GM19468 (cell line): Measurements from ENCODE around the gene ADAMTS8.
"Not testable (repeated sequence)": the region's sequence is repeated elsewhere in the genome, so short reads cannot be mapped to it uniquely, and the experiment has no call there.

Experiments used
- ATAC-seq: cut with Tn5 transposase; IDR thresholded peaks from one replicate; pipeline ENCODE4 v1.9.1; 2021; ENCODE audit warnings: mild to moderate bottlenecking, moderate library complexity, moderate number of reproducible peaks; ENCODE audit not compliant: unreplicated experiment; ENCODE audit errors: extremely low read depth

ADAMTS8 gene

DNA sequence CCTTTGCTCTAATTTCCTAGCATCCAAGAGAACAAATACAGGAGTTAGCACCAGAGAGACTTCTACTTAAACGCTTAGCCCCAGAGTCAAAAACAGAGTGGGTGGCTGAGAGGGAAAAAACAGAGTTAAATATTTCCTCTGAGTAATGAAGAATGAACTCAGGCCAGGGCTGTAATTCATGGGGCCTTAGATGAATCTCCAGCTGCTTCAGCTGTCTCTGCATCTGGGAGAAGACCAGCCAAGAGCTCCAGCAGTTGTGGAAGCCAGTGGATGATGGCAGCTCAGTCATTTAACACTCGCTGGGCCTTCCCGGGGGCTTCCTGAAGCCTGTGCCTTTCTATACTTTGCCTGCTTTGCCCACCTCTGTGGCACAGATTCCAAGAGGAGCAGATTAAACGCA, 14.3 kb upstream of the ADAMTS8 start:
- no peak for ATAC-seq

DNA sequence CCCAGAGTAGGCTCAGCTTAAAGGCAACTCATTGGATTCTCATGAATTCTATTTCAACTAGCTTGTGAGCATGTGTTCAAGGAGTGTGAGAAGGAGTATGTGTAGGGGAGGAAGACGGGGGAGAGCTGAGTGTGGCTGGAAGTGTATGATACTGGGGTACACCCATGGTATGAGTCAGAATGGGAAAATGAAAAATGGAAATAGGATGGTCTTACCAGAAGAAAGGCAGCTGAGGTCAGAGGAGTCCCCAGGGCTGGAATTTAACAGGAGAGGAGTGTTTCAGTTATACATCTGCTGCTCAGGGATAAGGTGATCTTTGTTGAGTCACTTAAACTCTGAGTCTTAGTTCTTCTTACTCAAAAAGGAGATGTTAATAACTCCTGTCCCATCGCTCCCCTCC, 13.3 kb upstream of the ADAMTS8 start:
- ATAC-seq: no peak

DNA sequence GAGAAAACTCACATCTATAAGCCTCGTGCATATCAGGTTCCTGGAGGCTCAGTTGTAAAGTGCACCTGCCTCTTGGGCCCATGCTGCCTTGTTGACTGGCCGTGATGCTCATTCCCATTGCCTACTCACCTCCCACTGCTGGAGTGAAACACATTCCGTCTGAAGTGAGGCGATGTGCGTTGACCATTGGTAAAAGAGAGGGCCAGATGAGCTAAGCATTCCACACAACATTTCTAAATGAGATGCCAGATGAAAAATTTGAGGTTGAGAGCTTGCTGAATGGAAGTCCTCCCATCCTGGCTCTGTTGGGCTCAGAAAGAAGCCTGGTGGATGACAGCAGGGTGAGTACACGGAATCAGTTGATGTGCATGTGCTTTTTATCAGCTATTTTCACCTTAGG, 11.5 kb upstream of the ADAMTS8 start:
- ATAC-seq: no peak

- no peak for ATAC-seq
Measured at GRCh38 chr11:130439160-130439519, 10.7 kb upstream of the ADAMTS8 start.

GRCh38 chr11:130438401-130439159, 10.2 kb upstream of the ADAMTS8 start:
- not testable (repeated sequence) for ATAC-seq

- no peak for ATAC-seq
Measured at GRCh38 chr11:130437848-130438247, 9.4 kb upstream of the ADAMTS8 start.

DNA sequence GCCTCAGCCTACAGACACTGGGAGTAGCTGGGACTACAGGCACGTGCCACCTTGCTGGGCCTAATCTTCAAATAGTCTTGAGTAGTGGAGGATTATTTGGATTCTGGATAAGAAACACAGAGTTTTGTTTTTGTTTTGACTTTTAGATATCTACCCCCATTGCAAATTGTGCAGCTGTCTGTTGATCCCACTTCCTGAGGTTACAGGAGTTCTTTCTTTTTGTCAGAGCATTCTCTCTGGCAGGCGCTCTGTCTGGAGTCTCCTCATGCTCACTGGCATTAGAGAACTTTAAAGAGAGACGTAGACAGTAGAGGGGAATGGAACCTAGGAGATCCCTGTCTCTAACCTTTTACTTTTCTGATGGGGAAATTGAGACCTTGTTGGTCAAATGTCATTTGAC, 7.8 kb upstream of the ADAMTS8 start:
- no peak for ATAC-seq

DNA sequence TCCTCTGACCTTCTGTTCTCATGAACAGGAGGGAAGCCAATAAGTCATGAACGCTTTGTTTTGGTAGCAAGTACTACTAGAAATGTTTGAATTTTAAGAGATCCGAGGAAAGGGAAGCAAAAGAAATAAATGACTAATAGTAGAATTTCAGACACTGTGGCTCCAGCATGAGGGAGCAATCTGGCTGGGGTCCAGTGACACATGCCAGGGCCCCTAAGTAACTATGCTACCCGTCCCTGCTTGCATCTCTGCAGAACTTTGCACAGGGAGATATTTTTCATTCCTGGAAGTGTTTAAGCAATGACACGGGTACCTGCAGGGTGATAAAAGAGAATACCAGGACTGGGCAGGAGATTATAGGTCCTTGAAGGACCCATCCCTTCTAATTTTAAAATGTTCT, 7.3 kb upstream of the ADAMTS8 start:
- no peak for ATAC-seq

GRCh38 chr11:130434521-130435223, 6.3 kb upstream of the ADAMTS8 start:
- peak; percentile 81 for ATAC-seq

DNA sequence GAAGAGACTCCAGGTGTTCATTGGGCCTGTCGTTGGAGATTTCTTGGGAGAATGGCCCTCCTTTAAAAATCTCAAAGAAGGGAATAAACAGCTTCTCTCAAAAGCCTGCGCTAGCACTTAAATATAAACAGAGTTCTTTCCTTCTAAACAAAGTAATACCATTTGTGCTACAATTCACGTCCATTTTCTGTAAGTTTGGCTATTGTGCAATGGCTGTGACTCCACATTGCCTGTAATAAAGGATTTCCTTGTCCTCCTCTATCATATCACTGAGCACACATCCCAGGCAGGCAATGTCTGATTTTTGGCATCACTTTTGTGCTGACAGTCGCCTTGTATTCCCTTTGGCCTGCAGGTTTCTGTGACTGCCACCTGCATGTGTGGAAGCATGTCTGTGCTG, 4.9 kb upstream of the ADAMTS8 start:
- no peak for ATAC-seq

- no peak for ATAC-seq
Measured at GRCh38 chr11:130431801-130432200, 3.4 kb upstream of the ADAMTS8 start.

- ATAC-seq: no peak
Measured at GRCh38 chr11:130431331-130431773, 2.9 kb upstream of the ADAMTS8 start.

- no peak for ATAC-seq
Measured at GRCh38 chr11:130429983-130430382, 1.6 kb upstream of the ADAMTS8 start.

DNA sequence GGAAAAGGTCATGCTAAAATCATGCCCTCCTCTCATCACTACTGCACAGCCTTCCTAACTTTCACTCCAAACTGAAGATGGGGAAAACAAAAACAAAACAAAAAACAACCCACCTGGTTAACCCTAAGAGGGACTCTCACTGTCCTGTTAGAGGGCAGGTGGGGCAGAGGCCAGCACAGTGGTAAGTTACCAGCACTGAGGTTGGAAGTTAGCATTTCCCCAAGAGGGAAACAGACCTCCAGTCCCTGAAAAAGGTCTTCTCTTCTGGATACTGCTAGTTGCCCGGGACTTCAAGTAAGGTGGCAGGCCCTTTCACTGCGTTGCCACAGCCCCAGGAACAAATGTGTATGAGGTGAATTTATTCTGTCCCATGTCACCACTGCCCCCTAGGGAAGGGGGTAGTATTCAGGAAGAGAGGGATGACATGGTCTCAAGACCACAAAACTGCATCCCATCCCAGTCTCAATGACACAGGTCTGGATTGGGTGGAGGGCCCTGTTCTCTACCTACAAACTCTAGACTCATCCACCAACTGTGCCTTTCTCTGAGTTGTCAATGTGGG, 792 bp upstream of the ADAMTS8 start:
- no peak for ATAC-seq

DNA sequence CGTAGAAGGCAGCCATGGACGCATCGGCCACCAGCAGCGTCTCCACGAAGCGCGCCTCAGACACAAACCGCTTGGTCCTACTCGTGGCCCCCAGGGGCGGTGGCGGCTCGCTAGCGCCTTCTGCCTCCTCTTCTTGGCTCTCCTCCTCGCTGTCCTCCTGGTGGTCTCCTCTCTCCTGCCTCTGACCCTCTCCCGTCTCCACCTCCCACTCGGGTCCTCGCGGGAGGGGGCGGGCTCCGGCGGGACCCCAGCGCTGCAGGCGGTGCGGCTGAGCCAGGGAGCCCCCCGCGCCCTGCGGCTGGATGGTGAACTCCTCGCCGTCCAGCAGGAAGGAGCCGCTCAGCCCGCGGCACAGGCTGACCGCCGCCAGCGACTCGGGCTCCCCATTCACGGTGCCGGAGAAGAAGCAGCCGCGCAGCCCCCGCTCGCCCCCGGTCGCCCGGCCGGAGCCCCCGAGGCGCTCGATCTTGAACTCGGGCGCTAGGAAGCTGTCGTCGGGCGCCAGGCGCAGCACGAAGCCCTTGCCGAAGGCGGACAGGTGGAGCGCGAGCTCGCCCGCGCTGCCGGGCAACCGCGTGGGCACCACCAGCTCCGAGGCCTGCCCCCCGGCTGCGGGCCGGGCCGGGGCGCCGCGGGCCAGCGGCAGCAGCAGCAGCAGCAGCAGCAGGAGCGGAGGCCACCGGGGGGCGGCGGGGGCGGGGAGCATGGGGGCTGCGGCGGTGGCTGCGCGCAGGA, 661 bp downstream of the ADAMTS8 start:
- no peak for ATAC-seq

- ATAC-seq: no peak
Measured at GRCh38 chr11:130426837-130427341, 1.5 kb downstream of the ADAMTS8 start.

DNA sequence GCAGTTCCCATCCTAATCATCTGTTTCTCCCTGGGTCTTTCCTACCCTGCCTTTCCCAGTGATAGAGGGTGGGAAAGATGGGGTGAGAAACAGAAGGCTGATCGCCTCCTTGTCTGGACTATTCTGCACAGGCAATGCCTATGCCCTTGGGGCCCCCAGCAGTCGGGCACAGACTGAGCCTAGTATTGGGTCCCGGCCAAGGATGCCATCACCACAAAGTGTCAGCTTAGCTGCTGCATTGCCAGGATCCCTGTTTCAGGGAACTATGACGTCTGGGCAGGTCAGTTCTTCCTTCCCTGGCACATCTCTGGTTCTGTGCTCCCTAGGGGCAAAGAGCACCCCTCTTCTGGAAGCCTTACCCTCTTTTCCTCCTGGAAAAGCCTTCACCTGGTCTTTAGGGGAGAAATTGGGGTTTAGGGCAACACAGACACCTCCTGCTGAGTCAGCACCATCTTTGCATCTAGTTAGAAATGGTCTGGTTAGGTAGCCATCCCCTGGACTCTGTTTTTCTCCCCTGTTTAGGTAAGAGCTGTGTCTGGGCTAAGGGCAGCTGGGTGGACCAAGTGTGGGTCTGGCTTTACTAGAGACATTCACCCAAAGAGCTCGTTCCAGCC, 2.1 kb downstream of the ADAMTS8 start:
- ATAC-seq: no peak

GRCh38 chr11:130425156-130425555, 3.3 kb downstream of the ADAMTS8 start:
- no peak for ATAC-seq

- no peak for ATAC-seq
Measured at GRCh38 chr11:130424613-130425140, 3.7 kb downstream of the ADAMTS8 start.

- ATAC-seq: no peak
Measured at GRCh38 chr11:130423541-130424142, 4.8 kb downstream of the ADAMTS8 start.
